ENCODE data around the gene SPINK1. TPM values are rescaled to one million over a fixed set of nuclear protein-coding genes. Genes with fewer than 3 reads are reported as not detected.

SPINK1 gene
- total and polyA plus RNA-seq, 2 of the 13 experiments (the other 11 are each of a cell fraction or from before 2014, with no cell fraction given) = 14.7 to 17.1 TPM

DNA sequence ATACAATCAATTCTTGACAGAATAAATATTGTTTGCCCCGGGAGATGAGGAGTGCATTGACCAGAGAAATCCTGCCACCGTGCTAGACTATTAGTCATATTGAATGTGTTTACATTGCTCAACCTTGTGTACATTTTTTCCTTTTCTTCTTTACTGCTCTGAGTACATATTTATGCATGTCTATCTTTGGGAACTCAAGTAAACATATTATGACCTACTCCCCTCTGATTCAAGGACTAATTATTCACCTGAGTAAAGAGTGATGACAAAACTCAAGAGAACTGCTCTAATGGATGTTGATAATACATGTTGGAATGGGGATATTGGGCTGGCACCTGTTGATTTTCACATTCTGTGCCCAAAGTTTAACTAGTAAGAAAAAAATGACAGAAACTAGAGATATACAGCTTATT lies 3.9 kb upstream of the SPINK1 start (continued):
- TF ChIP-seq TEAD2 (CRISPR knock-in tag; IDR thresholded peaks at IDR 0.05) (no peak), TMF1 (CRISPR knock-in tag; IDR thresholded peaks at IDR 0.05; ENCODE audit: low read depth) (no peak), SOX6 (IDR thresholded peaks at IDR 0.05) (no peak), SOX6 (CRISPR knock-in tag; IDR thresholded peaks at IDR 0.05) (peak; percentile 100), EEA1 (CRISPR knock-in tag; IDR thresholded peaks at IDR 0.05; ENCODE audit: borderline replicate concordance) (no peak), MXI1 (IDR thresholded peaks at IDR 0.05; ENCODE audit: borderline replicate concordance, low read depth, low read length) (peak; percentile 48; the same call in 1 of the 3 replicates), HOXA7 (CRISPR knock-in tag; IDR thresholded peaks at IDR 0.05) (peak; percentile 92), SOX5 (CRISPR knock-in tag; IDR thresholded peaks at IDR 0.05; ENCODE audit: borderline replicate concordance) (peak; percentile 100), ZMYM2 (CRISPR knock-in tag; IDR thresholded peaks at IDR 0.05) (no peak), ZNF17 (CRISPR knock-in tag; IDR thresholded peaks at IDR 0.05) (no peak), DZIP1 (CRISPR knock-in tag; IDR thresholded peaks at IDR 0.05) (no peak), FOXK1 (CRISPR knock-in tag; IDR thresholded peaks at IDR 0.05; ENCODE audit: borderline replicate concordance, low read depth) (peak; percentile 100), ZFYVE20 (CRISPR knock-in tag; IDR thresholded peaks at IDR 0.05; ENCODE audit: borderline replicate concordance, low read depth) (no peak), ZNF781 (CRISPR knock-in tag; IDR thresholded peaks at IDR 0.05; ENCODE audit: borderline replicate concordance, not compliant biosample characterization) (no peak), ESRRA (CRISPR knock-in tag; IDR thresholded peaks at IDR 0.05; ENCODE audit: low read depth) (no peak), GMEB1 (CRISPR knock-in tag; IDR thresholded peaks at IDR 0.05; ENCODE audit: borderline replicate concordance) (no peak), ZNF674 (CRISPR knock-in tag; IDR thresholded peaks at IDR 0.05; ENCODE audit: low read depth) (no peak), ZNF234 (CRISPR knock-in tag; conservative IDR thresholded peaks at IDR 0.05) (no peak), HMG20B (CRISPR knock-in tag; conservative IDR thresholded peaks at IDR 0.05) (peak; percentile 99), NR2F1 (CRISPR knock-in tag; IDR thresholded peaks at IDR 0.05) (peak; percentile 98 to 99), THYN1 (CRISPR knock-in tag; IDR thresholded peaks at IDR 0.05; ENCODE audit: borderline replicate concordance, low read depth) (0 out of 2 replicates have a peak, but pooled peaks have one; percentile 63), CBX5 (CRISPR knock-in tag; IDR thresholded peaks at IDR 0.05; ENCODE audit: borderline replicate concordance) (no peak), RFX1 (IDR thresholded peaks at IDR 0.05) (no peak)
- TF ChIP-seq, protein P1, sequence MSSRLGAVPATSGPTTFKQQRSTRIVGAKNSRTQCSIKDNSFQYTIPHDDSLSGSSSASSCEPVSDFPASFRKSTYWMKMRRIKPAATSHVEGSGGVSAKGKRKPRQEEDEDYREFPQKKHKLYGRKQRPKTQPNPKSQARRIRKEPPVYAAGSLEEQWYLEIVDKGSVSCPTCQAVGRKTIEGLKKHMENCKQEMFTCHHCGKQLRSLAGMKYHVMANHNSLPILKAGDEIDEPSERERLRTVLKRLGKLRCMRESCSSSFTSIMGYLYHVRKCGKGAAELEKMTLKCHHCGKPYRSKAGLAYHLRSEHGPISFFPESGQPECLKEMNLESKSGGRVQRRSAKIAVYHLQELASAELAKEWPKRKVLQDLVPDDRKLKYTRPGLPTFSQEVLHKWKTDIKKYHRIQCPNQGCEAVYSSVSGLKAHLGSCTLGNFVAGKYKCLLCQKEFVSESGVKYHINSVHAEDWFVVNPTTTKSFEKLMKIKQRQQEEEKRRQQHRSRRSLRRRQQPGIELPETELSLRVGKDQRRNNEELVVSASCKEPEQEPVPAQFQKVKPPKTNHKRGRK (CRISPR knock-in tag; IDR thresholded peaks at IDR 0.05) = no peak

Measured in HepG2 (cell line).